NCI-H69 (cell line): ENCODE results near the gene SEPHS2.

Source experiments
- DNase-seq: peaks from one replicate; lab custom pipeline; 2025; lab: John Stamatoyannopoulos, UW

The SEPHS2 gene

DNA sequence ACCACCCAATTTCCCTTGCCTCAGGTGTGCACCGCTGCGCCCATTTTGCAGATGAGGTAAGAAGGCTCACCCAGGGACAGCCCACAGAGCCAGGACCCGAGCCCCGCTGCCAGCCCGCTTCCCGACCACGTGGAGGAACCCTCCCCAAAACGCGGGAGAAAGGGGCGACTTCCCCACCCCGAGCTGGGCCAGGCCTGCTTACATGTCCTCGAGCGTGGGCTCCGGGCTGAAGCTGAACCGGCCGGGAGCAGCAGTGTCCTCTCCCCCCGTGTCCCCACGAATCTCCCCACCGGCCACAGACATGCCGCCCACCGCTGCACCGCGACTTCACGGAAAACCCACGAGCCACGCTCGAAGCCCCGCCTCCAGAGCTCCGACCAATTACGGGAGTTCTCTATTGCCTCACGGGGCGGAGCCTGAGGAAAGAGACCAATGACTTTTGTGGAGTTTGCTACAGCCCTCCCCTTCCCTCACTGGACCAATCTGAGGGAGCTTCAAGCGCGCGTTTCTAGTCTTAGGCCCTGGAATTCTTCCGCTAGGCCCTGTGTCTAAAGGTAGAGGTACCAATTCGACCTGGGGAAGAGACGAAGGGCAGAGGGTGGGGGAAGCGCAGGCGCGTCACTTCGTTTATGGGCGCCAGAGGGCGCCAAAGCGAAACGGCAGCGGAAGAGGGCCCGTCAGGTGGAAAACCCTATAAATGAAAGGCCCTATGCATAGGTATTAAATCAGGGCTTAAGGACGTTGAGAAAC lies 15.8 kb downstream of the SEPHS2 start, which contains the start of gene DCTPP1:
Gene DCTPP1, minus strand, starts transcription at position 353 of the 750 bp plus-strand sequence. Its CDS starts 50 bp downstream, at position 303.
- DNase-seq: peak; percentile 100

DNA sequence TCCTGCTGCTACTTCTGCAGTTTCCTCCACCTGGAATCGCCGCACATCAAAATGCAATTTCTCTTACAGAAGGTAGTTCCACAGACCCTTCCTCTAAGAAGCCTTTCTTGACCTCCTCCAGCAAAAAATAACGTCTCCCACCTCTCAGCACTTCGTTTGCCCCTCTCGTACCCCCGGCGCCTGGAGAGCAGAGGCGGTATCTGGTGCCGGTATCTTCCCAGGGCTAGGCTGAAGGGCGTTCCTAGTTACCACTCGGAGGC lies 16.3 kb downstream of the SEPHS2 start:
- DNase-seq: no peak

DNA sequence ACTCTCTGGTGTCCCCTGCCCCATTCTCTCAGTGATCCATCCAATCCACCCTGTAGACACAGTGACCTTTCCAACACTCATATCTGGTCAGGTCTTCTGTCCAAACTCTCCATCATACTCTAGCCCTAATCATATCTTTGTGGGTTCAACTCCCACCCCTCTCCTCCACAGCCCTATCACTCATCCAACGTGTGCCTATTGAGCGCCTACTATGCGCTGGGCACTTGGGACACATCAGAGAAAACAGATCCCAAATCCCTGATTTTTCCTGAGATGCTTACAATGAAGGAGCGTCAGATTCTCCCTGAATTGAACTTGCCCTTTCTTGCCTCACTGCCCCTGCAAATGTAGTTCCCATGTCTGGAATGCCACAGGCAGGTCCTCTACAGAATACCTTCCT lies 17.6 kb downstream of the SEPHS2 start:
- DNase-seq: no peak

DNA sequence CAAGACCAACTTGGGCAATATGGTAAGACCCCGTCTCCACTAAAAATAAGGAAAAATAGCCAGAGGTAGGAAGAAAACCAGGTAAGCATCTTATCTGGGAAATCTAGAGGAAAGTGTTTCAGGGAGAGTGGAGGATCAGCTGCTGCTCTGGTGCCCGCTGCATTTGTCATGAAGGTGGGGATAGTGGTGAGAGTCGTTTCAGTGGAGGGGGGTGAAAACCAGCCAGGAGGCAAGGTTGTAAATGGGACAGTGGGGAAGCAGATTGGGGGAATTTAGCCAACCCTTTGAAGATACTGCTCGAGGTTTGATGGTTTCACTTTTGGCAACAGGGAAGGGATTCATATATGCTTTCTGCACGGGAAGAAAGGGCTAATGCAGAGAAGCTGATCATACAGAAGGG lies 24.7 kb downstream of the SEPHS2 start:
- DNase-seq: no peak

DNA sequence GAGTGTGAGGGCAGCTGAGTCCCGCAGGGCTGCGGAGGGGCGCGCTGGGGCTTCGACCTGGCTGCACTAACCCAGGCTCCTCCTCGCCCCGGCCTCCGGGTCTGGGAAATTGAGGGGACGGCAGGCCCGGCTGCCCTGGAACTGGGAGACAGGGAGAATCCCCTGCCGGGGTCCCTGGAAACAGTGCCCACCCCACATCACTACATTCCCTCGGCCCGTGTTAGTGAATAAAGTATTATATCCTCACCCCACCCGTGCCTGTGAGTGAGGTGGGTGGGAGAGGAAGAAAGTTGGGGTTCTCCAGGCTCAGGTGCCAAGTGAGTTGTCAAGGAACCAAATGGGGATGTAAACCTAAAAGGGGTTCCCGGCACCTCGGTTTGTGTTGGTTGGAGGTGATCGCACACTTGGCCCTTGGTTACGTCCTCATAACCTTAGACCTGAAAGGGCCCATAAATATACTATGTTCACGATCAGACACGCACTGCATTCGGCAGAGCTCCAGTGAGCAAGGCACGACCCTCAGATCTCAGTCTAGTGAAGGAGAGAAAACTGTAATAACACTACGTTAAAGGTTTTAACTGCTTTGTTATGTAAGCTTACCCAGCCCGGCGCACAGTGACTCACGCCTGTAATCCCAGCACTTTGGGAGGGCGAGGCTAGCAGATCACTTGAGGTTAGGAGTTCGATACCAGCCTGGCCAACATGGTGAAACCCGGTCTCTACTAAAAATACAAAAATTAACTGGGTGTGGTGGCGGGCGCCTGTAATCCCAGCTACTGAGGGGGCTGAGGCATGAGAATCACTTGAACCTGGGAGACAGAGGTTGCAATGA lies 27.1 kb downstream of the SEPHS2 start:
- DNase-seq: peak; percentile 28

DNA sequence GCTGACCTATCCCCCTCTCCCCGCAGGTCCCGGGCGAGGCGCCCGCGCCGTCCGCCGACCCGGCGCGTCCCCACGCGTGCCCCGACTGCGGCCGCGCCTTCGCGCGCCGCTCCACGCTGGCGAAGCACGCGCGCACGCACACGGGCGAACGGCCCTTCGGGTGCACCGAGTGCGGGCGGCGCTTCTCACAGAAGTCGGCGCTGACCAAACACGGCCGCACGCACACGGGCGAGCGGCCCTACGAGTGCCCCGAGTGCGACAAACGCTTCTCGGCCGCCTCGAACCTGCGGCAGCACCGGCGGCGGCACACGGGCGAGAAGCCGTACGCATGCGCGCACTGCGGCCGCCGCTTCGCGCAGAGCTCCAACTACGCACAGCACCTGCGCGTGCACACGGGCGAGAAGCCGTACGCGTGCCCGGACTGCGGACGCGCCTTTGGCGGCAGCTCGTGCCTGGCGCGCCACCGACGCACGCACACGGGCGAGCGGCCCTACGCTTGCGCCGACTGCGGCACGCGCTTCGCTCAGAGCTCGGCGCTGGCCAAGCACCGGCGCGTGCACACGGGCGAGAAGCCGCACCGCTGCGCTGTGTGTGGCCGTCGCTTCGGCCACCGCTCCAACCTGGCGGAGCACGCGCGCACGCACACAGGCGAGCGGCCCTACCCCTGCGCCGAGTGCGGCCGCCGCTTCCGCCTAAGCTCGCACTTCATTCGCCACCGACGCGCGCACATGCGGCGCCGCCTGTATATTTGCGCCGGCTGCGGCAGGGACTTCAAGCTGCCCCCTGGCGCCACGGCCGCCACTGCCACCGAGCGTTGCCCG lies 27.9 kb downstream of the SEPHS2 start:
- DNase-seq: peak; percentile 99

DNA sequence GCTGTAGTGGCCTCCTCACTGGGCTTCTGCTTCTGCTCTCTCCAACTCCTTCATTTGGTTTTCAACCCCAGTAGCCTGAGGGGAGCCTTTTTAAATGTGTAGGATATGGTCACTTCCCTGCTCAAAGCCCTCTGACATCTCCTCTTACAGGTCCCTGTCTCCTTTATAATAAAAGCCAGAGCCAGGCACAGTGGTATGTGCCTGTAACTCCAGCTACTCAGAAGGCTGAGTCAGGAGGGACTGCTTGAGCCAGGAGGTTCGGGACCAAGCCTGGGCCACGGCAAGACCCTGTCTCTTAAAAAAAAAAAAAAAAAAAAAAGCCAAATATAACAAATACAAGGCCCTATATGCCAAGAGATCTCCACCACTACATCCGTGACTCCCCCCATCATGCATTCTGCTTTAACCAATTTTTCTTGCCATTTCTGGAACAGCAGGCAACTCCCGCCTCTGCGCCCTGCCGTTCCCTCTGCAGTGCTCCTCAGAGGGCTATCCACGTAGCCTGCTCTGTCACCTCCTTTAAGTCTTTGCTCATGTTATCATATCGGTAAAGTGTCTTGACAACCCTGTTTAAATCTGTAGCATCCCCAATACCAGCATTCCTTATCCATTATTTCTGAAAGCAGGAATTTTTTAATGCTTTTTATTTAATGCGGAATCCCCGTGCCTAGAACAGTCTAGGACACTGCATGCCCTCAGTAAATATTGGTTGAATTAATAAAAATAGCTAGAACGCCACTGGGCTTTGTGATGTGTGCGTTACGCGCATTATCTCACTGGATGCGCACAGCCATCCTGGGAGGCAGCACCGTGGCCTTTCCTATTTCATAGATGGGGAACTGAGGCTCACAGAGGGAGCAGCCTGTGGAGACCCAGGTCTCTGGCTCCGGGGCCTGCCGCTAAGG lies 28.8 kb downstream of the SEPHS2 start:
- peak; percentile 69 for DNase-seq

DNA sequence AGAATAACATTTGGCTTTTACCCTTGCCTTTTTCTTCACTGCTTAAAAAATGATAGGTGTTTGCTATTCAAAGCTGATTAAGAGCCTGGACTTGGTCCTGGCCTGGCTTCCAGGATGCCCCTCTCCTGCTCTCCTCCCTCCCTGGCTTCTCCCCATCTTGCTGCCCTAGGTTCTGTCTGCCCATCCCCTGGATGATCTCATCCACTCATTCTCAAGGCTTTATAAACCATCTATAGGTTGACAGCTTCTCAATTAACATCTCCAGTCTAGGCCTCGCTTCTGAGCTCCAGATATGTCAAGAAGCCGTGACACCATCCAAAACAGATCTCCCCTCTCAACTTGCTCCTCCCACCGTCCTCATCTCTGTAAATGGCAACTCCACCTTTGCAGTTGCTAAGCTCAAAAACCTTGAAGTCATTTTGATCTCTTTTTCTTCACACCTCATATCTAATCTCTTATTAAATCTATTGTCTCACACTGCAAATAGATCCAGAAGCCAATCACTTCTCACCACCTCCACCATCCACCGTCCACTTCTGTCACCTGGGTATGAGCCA lies 29.5 kb downstream of the SEPHS2 start:
- DNase-seq: no peak

DNA sequence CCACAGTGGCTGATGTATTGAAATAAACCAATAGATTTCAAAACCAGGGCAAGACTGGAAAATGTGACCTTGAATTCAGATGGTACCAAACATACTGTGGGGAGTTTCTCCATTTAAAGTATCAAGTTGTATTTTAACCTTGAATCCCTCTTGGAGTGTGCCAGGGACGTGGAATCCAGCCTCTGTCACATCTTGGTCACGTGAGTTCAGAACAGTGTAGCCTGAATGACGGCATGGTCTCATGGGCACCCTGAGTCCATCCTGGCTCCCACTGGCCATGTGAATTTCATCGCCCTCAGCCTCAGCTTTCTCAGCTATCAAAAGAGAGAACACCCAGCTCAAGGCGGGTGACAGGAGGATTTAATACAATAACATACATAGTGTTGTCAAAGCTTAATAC lies 31.5 kb downstream of the SEPHS2 start:
- DNase-seq: no peak

DNA sequence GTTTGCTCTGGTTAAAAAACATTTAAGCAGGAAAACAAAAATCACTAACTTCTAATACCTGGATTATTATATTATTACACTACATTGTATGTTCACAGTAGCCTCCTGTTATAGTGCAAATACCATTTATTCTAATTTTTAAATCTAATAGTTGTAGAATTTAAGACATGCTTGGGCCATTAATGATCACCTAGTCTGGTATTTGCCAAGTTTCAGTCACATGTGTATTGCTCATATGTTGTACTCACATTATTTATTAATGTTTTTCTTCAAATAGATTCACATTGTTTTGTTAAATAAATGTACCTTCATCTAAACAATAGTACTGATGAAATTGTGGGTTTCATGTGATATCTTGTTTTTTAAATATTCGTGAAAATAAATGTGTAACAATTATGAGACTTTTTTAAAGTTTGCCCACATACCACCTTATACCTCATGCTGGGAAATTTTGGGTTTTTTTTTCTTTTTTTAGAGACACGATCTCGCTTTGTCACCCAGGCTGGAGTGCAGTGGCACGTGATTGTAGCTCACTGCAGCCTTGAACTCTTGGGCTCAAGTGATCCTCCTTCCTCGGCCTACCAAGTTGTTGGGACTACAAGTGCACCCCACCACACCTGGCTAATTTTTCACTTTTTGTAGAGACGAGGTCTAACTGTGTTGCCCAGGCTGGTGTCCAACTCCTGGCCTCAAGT lies 32.4 kb downstream of the SEPHS2 start:
- DNase-seq: no peak

DNA sequence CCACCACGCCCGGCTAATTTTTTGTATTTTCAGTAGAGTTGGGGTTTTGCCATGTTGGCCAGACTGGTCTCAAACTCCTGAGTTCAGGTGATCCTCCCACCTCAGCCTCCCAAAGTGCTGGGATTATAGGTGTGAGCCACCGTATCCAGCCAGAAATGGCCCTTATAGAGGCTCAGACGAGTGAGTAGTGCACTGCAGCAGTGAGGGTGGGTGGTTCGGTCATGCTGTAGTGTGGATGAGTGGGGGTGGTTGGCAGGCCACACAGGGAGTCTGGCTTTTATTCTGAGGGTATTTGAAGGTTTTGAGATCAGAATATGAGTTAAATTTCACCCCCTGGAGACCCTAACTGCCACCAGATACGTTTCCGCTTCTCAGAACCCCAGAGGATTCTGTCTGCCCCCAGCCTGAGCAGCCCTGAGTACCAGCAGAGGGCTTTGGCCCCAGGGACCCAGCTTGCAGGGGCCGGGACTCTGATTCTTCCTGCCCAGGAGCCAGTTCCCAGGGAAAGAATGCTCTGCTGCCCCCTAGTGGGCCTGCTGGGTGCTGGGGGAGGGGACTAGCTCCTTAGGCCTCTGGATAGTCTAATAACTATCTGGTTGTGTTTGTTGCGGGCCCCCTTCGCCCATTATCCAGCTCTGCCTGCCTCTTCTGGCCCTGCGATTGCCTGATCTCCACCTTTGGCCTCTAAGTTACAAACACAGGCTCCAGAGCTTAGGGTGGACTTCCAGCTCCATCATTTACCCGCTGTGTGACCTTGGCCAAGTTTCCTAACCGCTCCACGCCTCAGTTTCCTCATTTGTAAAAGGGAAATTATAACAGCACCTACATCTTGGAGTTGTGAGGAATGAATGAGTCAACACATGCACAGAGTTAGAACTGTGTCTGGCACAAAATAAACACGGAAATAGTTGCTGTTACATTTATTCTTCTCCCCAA lies 36.3 kb downstream of the SEPHS2 start:
- DNase-seq: peak; percentile 90

DNA sequence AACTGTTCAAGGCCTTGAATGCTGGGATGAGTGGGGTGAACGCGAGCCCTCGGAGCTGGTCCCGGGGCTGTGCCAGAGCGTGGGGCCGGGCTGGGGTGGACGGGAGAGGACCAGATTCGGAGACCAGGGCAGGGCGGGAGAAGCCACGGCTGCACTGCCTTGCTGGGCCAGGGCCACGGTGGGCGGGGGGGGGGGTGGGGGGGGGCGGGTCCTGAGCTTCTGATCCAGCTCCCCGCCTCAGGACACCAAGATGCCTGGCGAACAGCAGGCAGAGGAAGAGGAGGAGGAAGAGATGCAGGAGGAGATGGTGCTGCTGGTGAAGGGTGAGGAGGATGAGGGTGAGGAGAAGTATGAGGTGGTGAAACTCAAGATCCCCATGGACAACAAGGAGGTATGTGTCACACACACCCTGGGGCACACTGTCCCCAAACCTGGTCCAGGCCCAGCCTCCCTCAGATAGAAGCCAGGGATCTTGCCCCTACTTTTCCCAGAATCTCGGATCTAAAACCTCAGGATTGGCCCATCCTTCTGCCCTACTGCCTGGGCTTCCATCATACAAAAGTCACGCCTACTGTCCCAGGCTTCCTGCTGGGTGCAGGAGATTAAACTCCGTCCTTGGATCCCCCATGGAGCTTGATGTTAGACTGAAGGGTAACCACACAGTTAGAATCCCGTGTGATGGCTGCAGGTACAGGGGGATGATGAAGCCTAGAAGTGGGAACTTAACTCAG lies 37.7 kb downstream of the SEPHS2 start:
- peak; percentile 51 for DNase-seq

DNA sequence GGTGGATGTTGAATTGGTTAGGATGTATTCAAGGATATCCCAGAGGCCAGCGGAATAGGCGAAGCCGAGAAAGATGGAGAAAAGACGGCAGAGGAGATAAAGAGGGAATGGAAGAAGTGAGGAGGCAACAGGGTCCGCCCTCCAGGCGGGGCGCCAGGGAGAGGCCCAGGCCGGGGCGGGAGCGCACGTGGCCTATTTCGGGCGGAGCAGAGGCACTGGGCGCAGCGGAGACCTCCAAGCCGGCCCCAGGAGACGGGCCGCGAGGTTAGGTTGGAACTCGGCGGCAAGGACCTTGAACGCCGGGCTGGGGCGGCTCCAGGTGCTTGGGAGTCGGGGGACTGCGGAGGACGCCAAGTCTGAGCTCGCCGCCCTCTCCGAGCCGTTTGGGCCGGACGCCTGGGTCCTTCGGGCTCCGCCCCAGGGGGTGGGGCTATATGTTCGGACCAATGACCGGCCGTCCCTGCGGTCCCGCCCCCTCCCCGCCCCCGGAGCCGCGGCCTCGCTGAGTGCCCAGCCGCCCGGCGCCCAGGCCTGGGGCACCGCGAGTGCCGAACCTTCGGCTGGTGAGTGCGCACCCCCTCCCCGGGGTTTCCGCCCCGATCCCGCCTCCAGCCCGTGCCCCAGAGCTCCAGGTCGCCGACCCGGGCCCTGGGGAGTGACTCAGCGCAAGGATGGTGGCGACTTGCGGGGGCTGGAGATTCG lies 38.4 kb downstream of the SEPHS2 start, which contains the start of gene ZNF771:
Gene ZNF771, plus strand, starts transcription at position 505 of the 702 bp plus-strand sequence. CDS start 448 bp downstream, outside the sequence.
- DNase-seq: peak; percentile 97

DNA sequence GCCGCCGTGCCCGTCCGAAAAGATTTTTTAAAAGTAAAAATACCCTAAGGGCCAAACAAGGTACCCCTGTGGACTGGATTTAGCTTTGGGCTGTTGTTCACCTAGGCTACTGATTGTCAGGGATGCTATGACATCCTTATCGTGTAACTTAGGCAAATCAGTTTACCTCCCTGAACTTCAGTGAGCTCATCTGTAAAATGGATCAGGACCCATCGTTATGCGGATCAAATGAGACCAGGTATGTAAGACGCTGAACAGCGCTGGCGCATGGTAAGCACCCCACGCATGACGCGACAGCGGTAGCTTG lies 38.9 kb downstream of the SEPHS2 start:
- no peak for DNase-seq

DNA sequence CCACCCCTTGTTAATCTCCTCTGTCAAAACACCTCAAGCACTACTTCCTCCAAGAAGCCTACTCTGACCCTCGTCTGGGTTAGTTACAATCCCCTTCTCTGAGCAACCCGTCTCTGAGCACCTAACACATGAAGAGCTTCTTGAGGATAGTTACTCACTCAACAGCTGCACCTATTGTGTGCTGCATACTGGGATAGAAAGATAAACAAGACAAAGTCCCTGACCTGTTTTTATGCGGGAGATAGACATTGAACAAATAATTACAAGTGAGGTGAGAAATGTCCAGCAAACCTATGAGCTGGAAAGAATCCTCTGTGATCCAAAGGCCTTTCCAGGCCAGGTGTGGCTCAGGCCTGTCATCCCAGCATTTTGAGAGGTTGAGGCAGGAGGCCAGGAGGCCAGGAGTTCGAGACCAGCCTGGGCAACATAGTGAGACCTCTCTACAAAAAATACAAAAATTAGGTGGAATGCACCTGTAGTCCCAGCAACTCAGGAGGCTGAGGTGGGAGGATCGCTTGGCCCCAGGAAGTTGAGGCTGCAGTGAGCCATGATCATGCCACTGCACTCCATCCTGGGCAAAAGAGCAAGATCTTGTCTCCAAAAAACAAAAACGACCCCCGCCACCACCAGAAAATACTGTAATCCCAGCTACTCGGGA lies 43.8 kb downstream of the SEPHS2 start:
- no peak for DNase-seq

DNA sequence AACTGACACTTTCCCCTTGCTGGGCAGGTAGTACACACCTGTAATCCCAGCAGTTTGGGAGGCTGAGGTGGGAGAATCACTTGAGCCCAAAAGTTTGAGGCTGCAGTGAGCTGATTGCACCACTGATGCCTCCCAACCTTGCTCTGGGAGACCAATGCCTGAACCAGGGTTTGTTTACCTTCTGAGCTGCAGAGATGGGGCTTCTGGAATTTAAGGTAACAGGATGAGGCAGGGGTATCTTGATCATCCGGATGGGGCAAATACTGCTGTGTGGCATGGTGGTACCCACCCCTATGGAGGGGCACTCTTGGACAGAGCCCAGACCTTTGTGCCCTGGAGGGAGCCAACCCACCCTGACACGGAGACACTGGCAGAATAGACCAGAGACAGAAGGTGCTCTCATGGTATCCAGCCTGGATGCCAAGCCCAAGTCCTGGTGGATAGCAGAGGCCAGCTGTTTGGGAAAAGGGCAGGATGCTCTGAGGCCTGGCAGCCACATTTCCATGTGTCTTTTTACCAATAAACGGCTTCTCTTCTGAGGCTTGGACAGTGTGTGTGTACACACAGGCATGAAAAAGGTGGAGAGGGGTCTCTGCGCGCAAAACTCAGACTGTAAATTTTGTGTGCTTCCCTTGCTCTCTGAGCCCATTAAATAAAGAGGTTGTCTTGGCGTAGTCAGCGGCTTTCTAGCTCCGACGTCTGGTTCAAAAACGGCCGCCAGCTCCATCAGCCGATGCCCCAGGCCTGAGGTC lies 46.1 kb downstream of the SEPHS2 start:
- peak; percentile 68 for DNase-seq
